ENCODE results near the gene ULK1. TPM values are rescaled to one million over a fixed set of nuclear protein-coding genes. Genes with fewer than 3 reads are reported as not detected.
"Not testable (repeated sequence)": the region's sequence is repeated elsewhere in the genome, so short reads cannot be mapped to it uniquely, and the experiment has no call there.

Gene ULK1
- total and polyA plus RNA-seq, 9 donors, result 4.5 to 70.1 (median 46.8) TPM

DNA sequence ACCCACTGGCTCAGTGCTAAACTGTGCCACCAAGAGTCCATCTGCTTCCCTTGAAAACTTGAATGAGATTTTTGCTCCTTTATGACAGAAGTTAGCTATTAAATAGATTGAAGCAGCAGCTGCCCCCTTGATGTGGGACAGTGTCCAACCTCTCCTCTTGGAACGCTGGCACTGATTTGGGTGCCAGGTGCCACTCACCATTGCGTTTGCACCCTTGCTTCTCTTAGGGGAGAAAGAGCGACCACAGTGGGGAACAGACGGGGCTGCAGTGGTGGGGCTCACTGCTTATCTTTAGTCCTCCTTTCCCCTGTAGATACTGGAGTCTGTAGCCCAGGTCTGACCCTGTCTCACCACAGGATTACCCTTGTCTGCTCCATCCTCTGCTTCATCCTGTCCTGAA, 64.7 kb downstream of the ULK1 start:
- no peak for DNase-seq
- H3K4me1 ChIP-seq (ENCODE audit: insufficient read depth), result peaks cover 21% of the 10 kb centered on the region
- 70 to 77% (median 76%) methylated on average over 4 of the region's 4 CpGs for WGBS, 3 donors
- H3K9me3 ChIP-seq, result no peaks in the 10 kb centered on the region
- TF ChIP-seq, protein P1, sequence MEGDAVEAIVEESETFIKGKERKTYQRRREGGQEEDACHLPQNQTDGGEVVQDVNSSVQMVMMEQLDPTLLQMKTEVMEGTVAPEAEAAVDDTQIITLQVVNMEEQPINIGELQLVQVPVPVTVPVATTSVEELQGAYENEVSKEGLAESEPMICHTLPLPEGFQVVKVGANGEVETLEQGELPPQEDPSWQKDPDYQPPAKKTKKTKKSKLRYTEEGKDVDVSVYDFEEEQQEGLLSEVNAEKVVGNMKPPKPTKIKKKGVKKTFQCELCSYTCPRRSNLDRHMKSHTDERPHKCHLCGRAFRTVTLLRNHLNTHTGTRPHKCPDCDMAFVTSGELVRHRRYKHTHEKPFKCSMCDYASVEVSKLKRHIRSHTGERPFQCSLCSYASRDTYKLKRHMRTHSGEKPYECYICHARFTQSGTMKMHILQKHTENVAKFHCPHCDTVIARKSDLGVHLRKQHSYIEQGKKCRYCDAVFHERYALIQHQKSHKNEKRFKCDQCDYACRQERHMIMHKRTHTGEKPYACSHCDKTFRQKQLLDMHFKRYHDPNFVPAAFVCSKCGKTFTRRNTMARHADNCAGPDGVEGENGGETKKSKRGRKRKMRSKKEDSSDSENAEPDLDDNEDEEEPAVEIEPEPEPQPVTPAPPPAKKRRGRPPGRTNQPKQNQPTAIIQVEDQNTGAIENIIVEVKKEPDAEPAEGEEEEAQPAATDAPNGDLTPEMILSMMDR (IDR thresholded peaks at IDR 0.05), result no peak
- TF ChIP-seq EP300 (IDR thresholded peaks at IDR 0.05) (no peak), POLR2A (IDR thresholded peaks at IDR 0.05) (no peak)
- intact Hi-C loops (cut with DNase I), result no loop called here
- H3K27me3 ChIP-seq, result no peaks in the 10 kb centered on the region
- no peaks in the 10 kb centered on the region for H3K36me3 ChIP-seq
- H3K4me3 ChIP-seq, result no peak overlapping the region
- H3K27ac ChIP-seq, result no peak overlapping the region

DNA sequence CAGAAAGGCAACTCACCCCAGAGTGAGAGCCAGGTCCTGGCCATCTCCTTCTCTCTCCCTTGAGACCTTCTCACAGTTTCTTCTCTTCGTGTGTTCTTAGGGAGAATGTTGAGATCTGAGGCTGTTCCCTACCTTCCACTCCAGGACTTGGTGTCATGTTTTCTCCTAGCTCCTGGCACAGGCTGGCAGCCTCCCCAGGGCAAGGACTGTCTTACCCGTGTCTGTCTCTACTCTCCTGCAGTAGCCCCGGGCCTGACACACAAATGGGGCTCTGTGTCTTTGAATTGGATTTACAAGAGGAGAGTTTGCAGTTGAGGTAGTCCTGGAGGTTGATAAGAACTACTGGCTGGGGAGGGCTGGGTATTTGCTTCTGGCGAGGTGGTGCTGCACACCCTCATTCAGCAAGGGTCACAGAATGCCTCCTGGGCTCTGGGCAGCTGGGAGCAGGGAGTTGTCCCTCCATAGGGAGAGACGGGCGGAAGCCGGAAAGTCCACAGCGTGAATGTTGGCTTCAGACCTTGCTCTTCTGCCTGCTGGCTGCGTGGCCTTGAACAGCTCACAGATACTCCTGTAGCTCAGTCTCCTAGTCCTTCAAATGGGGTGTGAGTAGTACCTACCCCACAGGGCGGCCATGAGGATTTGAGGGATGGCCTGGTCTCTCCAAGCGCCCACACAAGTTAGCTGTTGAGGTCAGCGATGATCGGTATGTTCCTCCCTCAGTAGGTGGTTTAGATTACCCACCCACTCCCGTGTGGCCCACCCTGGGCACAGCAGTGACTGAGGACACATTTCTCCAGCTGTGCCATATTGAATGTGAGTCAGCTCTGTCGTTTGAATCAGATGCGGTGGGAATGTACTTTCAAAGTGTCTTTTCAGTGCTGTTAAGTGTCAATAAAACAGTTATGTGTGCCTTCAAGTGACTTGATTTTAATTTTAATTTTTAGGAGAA, 65.5 kb downstream of the ULK1 start:
- peaks cover 17% of the 10 kb centered on the region for H3K4me1 ChIP-seq (ENCODE audit: insufficient read depth)

DNA sequence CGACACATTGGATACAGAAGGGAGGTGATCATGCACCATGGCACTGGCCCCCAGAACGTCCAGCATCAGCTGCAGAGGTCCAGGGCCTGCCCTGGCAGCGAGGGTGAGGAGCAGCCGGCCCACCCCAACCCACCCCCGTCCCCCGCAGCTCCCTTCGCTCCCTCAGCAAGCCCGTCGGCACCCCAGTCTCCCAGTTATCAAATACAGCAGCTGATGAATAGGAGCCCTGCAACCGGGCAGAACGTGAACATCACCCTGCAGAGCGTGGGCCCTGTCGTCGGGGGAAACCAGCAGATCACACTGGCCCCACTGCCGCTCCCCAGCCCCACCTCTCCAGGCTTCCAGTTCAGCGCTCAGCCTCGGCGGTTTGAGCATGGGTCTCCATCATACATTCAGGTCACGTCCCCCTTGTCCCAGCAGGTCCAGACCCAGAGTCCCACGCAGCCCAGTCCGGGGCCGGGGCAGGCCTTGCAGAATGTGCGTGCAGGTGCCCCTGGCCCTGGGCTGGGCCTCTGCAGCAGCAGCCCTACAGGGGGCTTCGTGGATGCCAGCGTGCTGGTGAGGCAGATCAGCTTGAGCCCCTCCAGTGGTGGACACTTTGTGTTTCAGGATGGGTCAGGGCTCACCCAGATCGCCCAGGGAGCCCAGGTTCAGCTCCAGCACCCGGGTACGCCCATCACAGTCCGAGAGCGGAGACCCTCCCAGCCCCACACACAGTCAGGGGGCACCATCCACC, 66.3 kb downstream of the ULK1 start:
- H3K9me3 ChIP-seq; H3K27ac ChIP-seq; H3K4me3 ChIP-seq; DNase-seq; H3K36me3 ChIP-seq; intact Hi-C loops (cut with DNase I); H3K27me3 ChIP-seq: not testable (repeated sequence)
- peaks cover 17% of the 10 kb centered on the region for H3K4me1 ChIP-seq (ENCODE audit: insufficient read depth)
- WGBS, 3 donors, result 81 to 85% (median 82%) methylated on average over 19 to 22 of the region's 30 CpGs

More for the DNA sequence above, 65.5 kb downstream of the ULK1 start:
- intact Hi-C loops (cut with DNase I), result no loop called here
- DNase-seq, result peak in 3 of 5 donors; percentile 39 to 59 (median 51)
- Histone ChIP-seq H3K4me3 (no peak overlapping the region), H3K27me3 (no peaks in the 10 kb centered on the region), H3K27ac (no peak overlapping the region), H3K9me3 (no peaks in the 10 kb centered on the region), H3K36me3 (no peaks in the 10 kb centered on the region)
- TF ChIP-seq, protein P1 (IDR thresholded peaks at IDR 0.05), result no peak
- TF ChIP-seq EP300 (IDR thresholded peaks at IDR 0.05) (no peak), POLR2A (IDR thresholded peaks at IDR 0.05) (no peak)
- 22 to 34% (median 22%) methylated on average over 16 of the region's 16 CpGs for WGBS, 3 donors

DNA sequence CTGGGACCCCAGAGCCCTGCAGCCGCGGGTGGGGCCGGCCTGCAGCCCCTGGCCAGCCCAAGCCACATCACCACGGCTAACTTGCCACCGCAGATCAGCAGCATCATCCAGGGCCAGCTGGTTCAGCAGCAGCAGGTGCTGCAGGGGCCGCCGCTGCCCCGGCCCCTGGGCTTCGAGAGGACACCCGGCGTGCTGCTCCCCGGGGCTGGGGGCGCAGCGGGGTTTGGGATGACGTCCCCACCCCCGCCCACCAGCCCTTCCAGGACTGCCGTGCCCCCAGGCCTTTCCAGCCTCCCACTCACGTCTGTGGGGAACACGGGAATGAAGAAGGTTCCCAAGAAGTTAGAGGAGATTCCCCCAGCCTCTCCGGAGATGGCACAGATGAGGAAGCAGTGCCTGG, 66.9 kb downstream of the ULK1 start:
- H3K36me3 ChIP-seq; DNase-seq; H3K9me3 ChIP-seq; H3K27me3 ChIP-seq; H3K4me3 ChIP-seq; H3K27ac ChIP-seq; intact Hi-C loops (cut with DNase I): not testable (repeated sequence)
- peaks cover 17% of the 10 kb centered on the region for H3K4me1 ChIP-seq (ENCODE audit: insufficient read depth)
- WGBS, 3 donors, result 70 to 88% methylated on average over 1 to 4 of the region's 20 CpGs; no CpG with 5 or more reads in 1 of the 3 donors

DNA sequence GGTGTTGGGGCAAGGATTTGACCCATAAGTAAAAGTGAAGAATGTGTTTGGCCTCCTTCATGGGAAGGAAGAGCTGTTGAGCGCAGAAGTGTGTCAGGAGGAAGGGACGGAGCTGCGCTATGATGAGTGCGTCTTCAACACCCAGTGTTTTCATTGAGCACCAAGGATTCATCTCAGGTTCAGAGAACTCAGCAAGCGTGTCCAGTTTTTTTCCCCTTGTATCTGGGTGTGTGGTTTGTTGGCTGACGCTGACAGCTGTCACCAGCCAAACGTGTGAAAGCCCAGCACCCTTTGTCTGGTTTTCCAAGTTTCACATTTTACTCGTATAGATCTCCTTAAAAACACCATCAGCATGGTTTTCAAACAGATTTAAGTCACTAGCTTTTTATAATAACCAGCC, 67.6 kb downstream of the ULK1 start:
- Histone ChIP-seq H3K4me3 (no peak overlapping the region), H3K36me3 (no peaks in the 10 kb centered on the region), H3K4me1 (ENCODE audit: insufficient read depth) (peaks cover 17% of the 10 kb centered on the region), H3K27ac (no peak overlapping the region), H3K27me3 (no peaks in the 10 kb centered on the region), H3K9me3 (no peaks in the 10 kb centered on the region)
- TF ChIP-seq, protein P1 (IDR thresholded peaks at IDR 0.05), result no peak
- TF ChIP-seq EP300 (IDR thresholded peaks at IDR 0.05) (no peak), POLR2A (IDR thresholded peaks at IDR 0.05) (no peak)
- intact Hi-C loops (cut with DNase I), result no loop called here
- DNase-seq, result no peak
- 85 to 88% (median 87%) methylated on average over 8 of the region's 8 CpGs for WGBS, 3 donors

Measured in ovary (tissue), 9 donors.